H1 (cell line): ENCODE data around the gene IL6R.

Experiments
- ATF3 ChIP-seq: IDR thresholded peaks from 2 replicates; pipeline ENCODE4 v1.6.1; 2011; ENCODE audit warnings: low read depth, mild to moderate bottlenecking, low read length; ENCODE audit not compliant: insufficient read depth
- BRCA1 ChIP-seq: IDR thresholded peaks from 2 replicates; pipeline ENCODE4 v1.6.1; 2012; ENCODE audit warnings: low read depth, low read length, improper control_type of control experiment
- CEBPB ChIP-seq: IDR thresholded peaks from 2 replicates; pipeline ENCODE4 v1.6.1; 2012; ENCODE audit warnings: low read depth, low read length
- CTCF ChIP-seq, 3 experiments: IDR thresholded peaks; 1 replicate in 2 of 3; 2 replicates in 1 of 3; pipeline versions ENCODE4 v1.5.1 to v1.6.1; 2011; ENCODE audit warnings: low read length in 3 of 3, mild to moderate bottlenecking in 3 of 3, inconsistent platforms in 2 of 3, low read depth in 1 of 3, moderate library complexity in 1 of 3; ENCODE audit not compliant: insufficient read depth in 1 of 3; ENCODE audit errors: control extremely low read depth in 1 of 3
- EGR1 ChIP-seq: IDR thresholded peaks from 2 replicates; pipeline ENCODE4 v1.6.1; 2011; ENCODE audit warnings: low read depth, low read length, borderline replicate concordance
- EP300 ChIP-seq, 2 experiments: IDR thresholded peaks; 1 replicate in 1 of 2; 2 replicates in 1 of 2; pipeline ENCODE4 v1.6.1; 2011 to 2012; ENCODE audit warnings: low read depth in 2 of 2, low read length in 2 of 2, mild to moderate bottlenecking in 2 of 2, borderline replicate concordance in 1 of 2, inconsistent platforms in 1 of 2, moderate library complexity in 1 of 2
- JUN ChIP-seq: IDR thresholded peaks from 2 replicates; pipeline ENCODE4 v1.6.1; 2011; ENCODE audit warnings: low read depth, mild to moderate bottlenecking, improper control_type of control experiment, low read length
- PHF8 ChIP-seq: fragments of 200-600 bp; sonication (generic); conservative IDR thresholded peaks from 2 replicates; pipeline ENCODE4 v1.7.1; 2012; ENCODE audit warnings: low read depth, mild to moderate bottlenecking, inconsistent platforms, low read length, moderate library complexity
- POLR2AphosphoS5 ChIP-seq: IDR thresholded peaks from 2 replicates; pipeline ENCODE4 v1.6.1; 2011; ENCODE audit warnings: low read depth, low read length
- RFX5 ChIP-seq: IDR thresholded peaks from 2 replicates; pipeline ENCODE4 v1.6.1; 2011; ENCODE audit warnings: low read depth, low read length, improper control_type of control experiment, borderline replicate concordance
- SUZ12 ChIP-seq: fragments of 200-600 bp; sonication (generic); IDR thresholded peaks from 2 replicates; pipeline ENCODE4 v1.6.1; 2012; ENCODE audit warnings: mild to moderate bottlenecking, inconsistent platforms, low read length, moderate library complexity, mixed read lengths
- TAF1 ChIP-seq: IDR thresholded peaks from 2 replicates; pipeline ENCODE4 v1.6.1; 2011; ENCODE audit warnings: mild to moderate bottlenecking, low read depth, low read length

DNA sequence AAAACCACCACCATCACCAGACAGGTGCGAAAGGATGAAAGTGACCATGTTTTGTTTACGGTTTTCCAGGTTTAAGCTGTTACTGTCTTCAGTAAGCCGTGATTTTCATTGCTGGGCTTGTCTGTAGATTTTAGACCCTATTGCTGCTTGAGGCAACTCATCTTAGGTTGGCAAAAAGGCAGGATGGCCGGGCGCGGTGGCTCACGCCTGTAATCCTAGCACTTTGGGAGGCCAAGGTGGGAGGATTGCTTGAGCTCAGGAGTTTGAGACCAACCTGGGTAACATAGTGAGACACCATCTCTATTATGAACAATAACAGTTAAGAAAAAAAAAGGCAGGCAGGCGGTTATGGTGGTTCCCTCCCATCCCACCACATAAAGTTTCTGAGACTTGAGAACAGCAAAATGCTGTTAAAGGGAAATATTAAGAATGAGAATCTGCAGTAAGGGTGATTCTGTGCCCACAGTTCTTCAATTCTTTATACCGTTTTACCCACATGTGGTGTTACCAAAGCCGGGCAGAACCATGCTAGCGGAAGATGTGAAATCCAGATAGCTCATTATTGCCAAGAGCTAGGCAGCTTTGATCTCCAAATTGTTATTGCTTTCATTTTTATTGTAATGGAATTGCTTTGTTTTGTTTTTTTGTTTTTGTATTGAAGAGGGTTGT lies 62.4 kb downstream of the IL6R start:
- TF ChIP-seq CTCF (IDR thresholded peaks at IDR 0.05; ENCODE audit: control extremely low read depth in 1 of 3, insufficient read depth in 1 of 3, low read depth in 1 of 3, low read length in 3 of 3) = no peak
- TF ChIP-seq PHF8 = no peak
- no peak for TF ChIP-seq JUN
- no peak for TF ChIP-seq ATF3
- no peak for TF ChIP-seq POLR2AphosphoS5
- TF ChIP-seq SUZ12 = no peak
- no peak for TF ChIP-seq EP300 (IDR thresholded peaks at IDR 0.05; ENCODE audit: borderline replicate concordance in 1 of 2, low read depth in 2 of 2, low read length in 2 of 2)
- no peak for TF ChIP-seq TAF1
- no peak for TF ChIP-seq CEBPB
- no peak for TF ChIP-seq BRCA1
- no peak for TF ChIP-seq EGR1
- TF ChIP-seq RFX5 = no peak
